HG03039 (cell line): Measurements from ENCODE around the gene MAPKAPK3.

Source experiments
- ATAC-seq: cut with Tn5 transposase; IDR thresholded peaks from one replicate; pipeline ENCODE4 v1.9.1; 2021; ENCODE audit warnings: mild to moderate bottlenecking, moderate library complexity; ENCODE audit not compliant: unreplicated experiment

Gene MAPKAPK3

DNA sequence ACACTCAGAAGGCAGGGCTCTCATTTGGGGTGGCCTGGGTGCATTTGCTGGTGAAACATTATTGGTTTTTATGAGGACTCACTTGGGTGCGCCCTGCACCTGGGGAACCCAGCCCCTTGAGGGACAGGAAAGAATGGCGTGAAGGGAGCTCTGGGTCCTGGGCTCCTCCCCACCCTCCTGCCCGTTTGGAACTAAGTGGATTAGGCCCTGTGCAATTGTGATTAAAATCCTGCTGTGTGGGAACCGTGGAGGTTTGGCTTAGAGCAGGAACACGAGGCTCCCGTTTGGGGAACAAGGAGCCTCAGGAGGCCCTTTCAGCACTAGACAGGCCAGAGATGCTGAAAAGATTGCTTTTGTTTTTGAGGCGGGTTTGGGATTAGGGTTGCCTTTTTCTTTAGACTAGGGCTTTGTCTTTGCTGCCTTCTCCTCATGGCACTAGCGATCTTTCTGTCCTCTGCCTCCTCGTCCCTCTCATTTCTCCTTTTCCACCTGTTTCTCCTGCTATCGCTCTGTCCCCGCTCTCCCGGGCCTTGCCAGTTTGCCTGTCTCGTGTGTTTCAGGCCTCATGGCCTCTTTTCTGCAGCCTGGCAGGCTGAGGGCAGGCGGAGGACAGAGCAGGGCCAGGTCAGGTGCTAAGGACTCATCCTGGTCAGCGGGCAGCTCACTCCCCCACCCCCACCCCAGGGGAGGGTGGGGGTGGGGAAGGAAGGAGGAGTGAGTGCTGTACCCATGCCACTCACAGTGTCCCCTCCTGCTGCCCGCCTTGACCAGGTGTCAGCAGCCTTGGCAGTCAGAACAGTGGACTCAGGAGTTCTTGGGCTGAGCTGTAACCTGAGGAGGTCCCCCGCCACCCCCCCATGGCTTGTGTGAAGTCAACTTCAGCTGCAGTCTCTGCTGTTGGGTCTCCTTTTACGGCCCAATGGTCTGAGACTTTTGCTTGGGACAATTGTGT, 8.6 kb downstream of the MAPKAPK3 start:
- ATAC-seq: no peak

DNA sequence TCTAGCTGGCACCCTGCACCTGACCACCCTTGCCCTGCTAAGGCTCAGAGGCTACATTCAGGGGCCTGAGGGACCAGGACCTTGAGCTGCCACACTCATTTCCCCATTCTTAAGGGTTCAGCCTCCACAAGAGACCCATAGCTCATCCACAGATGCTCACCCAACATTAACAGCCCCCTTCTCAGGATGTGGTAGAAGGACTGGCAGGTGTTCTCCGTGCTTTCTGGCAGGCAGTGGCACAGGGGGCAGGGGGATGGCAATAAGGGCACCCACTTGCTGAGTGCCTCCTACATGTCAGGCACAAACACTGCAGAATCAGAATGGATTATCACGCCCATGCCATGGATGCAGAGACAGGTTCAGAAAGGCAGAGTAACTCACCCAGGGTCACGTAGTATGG, 9.4 kb downstream of the MAPKAPK3 start:
- ATAC-seq: no peak

DNA sequence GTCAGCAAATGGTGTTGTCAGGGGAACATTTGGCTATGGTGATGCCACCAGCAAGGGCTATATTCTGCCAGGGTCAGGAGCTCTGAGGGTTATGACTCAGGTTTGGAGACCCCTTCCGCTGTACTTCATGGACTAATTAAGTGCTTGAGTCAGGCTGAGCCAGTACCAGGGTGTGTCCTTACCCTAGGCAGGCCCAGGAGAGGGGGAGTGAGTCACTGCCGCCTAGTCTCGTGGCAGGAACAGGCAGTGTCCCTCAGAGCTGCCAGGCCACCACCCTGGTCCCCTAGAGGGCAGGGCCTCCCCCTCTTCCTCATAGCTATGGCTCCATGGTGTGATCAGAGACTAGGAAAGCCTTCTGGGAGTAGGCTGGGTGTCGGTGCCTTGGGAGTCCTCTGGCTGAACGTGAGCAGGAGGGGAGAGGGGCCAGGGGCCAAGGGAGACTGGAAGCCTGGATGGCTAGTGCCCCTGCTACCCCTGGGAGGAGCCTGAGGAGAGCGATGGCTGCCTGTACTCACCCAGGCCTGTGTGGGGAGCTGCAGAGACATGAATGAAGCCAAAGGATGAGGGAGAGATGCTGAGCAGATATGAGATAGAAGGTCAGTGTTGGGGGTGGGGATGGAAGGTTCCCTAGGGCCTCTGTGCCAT, 10.6 kb downstream of the MAPKAPK3 start:
- ATAC-seq: no peak

DNA sequence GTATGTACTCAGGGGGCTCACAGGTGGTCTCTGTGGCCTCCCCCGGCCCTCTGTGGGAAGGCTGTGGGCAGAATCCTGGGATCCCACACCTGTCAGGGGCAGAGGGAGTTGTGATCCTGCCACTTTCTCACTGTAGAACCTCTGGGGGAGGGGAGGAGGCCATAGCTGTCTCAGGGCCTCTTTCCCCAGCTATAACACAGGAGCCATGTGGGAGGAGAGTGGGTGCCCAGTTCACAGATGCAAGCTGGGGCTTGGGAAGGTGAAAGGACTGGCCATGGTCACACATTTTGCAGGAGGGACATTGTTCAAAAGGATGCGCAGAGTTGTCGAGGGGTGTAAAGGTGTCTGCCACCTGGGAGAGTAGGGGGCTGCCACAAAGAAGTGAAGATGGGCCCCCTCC, 11.7 kb downstream of the MAPKAPK3 start:
- no peak for ATAC-seq

DNA sequence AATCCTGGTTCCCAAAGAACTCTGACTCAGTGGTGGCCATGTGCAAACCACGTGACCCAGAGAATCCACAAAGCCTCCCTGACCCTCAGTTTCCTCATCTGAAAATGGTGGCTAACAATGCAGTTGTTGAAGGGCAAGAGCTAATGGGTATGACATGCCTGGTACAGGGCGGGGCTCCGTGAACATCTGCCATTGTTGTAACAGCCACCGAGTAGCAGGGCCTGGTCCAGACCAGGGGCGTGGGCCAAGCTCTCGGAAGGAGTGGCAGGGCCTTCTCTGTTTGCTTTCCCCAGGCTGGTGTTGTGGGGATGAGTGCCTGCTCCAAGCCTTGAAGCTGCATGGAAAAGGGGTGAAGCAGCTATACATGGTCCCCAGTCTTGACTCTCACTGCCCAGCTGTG, 13.4 kb downstream of the MAPKAPK3 start:
- no peak for ATAC-seq

DNA sequence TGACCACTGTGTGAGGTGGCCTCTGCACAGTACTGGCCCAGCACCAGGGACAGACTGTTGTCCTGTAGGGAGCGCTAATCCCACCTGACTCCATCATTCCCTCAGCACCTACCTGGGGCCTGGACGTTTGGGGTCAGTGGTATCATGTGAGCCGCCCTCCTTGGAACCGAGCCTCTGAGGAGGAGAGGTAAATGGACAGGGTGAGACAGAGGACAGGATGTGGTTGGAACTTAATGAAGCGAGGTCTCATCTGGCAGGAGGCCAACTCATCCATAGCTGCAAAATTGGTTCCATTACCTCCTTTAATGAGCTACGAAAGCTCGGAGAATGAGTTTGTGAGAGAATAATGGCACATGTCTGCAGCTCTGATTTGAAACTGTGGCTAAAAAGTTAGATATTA, 13.9 kb downstream of the MAPKAPK3 start:
- ATAC-seq: no peak

DNA sequence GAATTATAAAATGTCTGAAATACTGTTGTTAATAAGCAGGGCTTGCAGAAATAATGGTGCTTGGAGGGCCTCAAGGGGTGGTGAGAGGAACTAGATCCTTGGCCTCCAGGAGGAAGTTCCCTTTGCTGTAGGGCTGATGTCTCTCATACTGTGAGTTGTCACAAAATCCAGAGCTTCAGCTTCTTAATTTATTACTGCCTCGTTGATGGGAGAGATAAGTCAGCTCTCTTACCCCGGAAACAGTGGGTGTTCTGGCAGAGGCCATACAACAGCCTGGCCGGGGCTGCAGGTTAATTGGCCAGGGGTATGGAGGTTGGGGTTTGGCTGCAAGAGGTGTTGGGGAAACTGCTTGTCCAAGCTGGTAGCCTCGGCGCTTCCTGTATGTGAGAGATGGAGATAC, 15.5 kb downstream of the MAPKAPK3 start:
- ATAC-seq: no peak

DNA sequence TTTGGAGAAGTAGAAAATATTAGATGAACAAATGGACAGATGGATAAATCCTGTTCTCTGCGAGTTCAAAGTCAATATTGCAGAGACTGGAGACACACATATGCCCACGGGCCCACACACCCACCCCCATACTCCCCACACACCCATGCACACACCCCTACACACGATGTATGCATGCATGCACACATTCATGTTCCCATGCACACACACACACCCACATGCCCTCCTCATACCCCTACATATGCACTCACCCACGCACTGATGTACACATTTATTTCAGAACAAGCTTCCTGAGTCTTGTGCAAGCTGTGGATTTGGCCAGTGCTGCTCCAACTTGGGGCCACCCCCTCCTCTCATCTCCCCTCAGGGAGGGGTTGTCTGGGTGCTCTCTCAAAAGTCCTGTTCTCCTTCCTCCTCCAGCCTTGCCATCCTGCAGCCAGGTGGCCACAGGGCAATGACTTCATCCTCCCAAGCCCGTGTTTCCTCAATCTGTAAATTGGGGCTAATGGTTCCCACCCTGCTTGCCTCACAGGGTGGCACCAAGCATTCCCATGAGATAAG, 16.4 kb downstream of the MAPKAPK3 start:
- no peak for ATAC-seq

DNA sequence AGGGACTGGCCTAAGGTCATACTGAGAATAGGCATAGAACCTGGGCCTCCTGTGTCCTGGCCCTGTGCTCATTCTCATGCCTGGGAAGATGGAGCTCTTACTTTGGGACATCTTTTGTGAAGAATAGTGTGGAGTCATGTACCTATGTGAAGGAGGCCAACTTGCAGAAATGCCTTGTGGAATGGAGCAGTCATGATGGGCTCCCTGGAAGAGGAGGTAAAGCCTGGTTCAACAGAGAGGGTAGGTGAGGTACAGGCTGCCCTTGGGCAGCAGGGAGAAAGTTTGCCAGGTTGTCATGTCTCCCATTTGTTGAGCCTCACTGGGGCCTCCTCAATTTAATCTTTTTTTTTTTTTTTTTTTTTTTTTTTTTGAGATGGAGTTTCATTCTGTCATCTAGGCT, 18.1 kb downstream of the MAPKAPK3 start:
- ATAC-seq: no peak

DNA sequence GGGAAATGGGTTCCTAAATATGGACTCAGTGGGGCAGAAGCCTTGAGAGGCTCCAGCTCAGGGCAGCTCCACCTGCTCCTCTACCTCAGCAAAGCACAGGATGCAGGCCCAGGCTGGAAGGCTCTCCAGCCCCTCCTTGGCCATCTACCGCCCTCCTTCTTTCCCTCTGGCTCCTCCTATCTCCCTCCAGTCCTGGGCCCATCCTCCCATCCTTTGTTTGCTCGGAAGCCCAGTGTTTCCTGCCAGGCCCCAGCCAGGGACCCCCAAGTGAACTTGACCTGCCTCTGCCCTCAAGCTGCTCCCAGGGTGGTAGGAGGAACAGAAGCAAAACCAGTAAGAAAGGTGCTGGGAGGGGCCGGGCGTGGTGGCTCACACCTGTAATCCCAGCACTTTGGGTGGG, 20.1 kb downstream of the MAPKAPK3 start:
- no peak for ATAC-seq

DNA sequence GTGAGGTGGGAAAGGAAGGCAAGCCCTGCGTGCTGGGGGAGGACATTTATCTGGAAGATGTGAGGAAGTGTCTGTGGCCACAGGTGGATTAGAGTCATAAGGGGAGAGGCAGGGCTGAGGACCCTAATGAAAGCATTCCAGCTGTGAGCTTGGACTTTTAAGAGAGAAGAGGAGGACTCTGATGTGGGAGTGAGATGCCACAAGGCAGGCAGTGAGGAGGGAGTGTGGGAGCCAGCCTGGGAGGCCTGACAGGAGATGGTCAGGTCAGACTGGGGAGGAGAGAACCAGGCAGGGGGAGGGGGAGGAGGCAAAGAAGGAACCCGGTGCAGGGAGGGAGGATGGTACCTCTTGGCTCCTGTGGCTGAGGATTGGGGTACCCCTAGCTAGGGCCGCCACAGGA, 21.0 kb downstream of the MAPKAPK3 start:
- ATAC-seq: no peak

DNA sequence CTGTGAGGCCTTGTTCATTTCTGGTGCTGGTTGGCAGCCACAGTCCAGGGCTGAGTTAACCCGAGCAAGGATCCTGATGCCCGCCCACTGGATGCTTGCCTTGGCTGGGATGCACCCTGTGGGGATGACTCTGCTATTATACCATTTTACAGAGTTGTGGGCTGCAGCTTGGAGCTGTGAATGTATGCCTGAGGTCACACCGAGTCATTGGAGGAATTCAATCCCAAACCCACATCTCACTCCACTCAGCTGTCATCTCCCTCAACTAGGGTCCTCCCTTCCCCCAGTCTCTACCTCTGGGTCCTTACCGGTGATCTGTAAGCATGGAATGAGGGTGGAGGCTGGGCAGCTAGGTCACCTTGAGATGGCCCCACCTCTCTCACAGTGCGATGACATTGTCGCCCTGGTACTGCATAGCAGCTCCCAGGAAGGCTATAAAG, 22.1 kb downstream of the MAPKAPK3 start:
- ATAC-seq: no peak

DNA sequence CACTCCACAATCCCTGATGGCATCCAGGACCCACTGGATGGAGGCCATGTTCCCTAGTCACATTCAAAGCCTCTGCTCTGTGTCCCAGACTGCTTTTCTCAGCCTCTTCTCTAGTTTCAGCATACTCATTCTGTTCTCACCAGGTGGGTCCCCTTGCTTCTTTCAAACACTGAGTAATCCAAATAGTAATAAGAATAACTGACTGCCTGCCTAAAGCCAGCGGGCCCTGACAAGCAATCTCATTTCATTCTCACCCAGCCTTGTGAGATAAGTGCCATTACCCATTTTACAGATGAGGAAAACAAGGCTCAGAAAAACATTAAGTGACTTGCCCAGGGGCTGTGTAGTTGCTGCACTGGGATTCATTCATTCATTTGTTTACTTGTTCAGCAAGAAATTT, 25.4 kb downstream of the MAPKAPK3 start:
- ATAC-seq: no peak

DNA sequence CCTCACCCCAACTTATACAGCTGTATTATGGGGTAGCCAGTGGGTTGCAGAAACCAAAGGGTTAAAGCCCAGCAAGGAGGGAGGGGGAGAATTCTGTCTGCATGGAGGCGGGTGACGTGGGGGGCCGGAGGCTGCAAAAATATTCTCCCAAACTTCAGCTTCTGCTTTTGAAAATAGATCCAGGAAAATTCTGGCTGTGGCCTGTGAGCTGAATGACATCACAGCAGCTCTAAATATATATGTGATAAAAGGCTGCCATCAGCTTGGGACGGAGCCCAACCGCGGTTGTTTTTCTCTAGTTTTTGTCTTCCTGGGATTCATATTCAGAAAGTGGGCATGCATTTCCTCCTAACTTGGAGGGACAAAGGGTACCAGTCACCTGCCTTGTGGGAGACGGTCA, 27.6 kb downstream of the MAPKAPK3 start:
- ATAC-seq: no peak

DNA sequence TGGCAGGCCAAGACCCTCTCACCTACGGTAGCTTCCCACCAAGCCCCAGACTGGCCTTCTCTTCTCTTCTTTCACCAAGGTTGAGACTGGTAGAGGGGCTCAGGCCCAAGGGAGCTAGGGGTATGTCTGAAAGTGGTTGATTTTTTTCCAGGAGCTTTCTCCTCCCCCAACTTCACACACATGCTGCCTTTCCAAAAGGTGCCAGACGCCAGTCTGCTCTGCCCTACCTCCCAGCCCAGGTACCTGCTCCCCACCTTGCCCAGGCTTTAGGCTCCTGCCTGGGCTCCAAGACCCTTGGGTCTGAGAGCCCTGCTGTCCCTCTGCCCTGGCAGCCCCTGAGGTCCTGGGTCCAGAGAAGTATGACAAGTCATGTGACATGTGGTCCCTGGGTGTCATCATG, 28.4 kb downstream of the MAPKAPK3 start:
- ATAC-seq: no peak

DNA sequence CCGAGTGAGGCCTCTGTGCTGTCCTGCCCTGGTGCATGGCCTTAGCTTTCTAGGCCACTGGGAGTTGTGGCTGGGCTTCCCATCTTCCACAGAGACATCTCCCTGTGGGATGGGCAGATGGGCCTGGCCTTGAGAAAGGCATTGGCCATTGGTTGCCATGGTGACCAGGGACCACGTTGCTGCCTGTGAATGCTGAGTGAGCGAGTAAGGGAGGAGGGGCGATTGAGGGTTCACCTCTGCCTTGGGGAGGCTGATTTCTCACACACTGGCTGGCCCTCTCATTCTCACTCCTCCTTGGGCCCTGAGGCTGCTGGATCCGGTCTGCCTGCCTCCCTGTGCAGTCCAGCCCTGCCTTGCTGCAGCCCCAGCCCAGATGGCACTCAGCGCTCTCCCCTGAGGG, 31.4 kb downstream of the MAPKAPK3 start:
- no peak for ATAC-seq

DNA sequence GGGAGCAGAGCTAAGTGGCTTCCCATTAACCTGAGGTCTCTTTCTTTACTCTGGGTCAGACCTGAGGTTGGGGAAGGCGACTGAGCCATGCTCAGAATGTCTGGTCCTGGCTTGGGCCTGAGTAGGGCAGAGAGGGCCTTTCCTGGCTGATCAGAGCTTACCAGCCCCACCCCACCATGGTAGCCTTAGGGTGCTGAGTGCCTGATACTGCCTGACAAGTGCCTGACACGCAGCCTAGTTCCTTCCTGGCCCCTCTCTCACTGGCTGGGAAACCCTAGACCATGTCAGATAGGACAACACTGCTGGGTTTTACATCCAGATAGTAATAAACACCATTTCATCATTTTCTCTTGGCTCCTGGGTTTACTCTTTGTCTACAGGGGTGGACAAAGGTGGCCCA, 32.0 kb downstream of the MAPKAPK3 start:
- ATAC-seq: no peak

DNA sequence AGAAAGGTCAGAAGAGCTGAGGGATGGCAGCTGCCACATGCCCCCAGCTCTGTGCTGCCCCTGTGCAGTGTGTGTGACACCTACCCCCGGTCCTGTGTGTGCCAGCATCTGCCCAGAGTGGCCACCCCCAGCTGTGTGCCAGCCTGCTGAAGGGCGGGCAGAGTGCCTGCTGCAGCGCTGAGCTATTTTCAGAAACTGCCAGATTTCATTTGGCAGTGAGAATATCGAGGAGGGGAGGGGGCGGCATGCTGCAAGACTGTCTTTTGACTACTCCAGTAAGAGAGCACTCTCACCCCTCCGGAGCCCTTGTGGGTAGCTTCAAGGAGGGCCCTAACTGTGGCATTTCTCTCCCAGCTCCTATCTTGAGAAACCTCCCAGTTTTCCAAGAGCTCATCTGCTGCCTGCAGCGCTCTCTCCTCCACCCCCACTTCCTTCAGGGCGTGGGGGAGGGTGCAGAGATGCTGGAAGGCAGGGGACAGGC, 32.5 kb downstream of the MAPKAPK3 start:
- no peak for ATAC-seq

DNA sequence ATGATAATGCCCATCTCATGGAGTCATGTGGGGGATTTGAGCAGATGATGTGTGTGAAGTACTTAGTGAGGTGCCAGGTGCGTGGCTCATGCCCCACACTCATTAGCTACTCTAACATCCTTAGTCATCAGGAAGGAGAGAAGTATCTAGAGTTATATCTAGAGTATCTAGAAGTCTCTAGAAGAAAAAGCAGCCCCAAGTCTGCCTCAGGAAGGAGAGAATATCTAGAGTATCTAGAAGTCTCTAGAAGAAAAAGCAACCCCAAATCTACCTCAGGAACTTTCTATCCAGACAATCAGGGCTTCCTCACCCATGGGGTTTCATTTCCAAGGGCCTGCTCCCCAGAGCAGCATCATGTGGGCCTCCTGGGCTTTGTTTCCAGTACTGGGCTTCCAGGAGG, 33.1 kb downstream of the MAPKAPK3 start:
- no peak for ATAC-seq

DNA sequence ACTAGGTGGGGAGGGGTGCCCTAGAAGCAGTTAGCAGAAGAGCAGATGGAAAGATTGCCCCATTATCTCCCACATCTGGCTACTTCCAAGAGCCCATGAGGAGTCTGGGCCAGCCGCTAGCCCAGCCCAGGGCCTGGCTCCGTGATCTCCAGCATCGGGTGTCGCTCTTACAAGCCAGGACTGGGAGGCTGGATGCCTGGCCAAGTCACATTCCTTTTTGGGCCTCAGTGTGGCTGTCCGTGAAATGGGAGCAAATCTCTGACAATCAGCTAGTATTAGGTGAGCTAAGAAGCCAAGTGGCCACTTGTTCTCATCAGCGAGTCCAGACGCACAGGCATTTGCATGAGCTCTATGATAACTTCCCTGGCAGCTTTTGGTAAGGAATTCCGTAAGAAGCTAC, 34.5 kb downstream of the MAPKAPK3 start:
- ATAC-seq: no peak

DNA sequence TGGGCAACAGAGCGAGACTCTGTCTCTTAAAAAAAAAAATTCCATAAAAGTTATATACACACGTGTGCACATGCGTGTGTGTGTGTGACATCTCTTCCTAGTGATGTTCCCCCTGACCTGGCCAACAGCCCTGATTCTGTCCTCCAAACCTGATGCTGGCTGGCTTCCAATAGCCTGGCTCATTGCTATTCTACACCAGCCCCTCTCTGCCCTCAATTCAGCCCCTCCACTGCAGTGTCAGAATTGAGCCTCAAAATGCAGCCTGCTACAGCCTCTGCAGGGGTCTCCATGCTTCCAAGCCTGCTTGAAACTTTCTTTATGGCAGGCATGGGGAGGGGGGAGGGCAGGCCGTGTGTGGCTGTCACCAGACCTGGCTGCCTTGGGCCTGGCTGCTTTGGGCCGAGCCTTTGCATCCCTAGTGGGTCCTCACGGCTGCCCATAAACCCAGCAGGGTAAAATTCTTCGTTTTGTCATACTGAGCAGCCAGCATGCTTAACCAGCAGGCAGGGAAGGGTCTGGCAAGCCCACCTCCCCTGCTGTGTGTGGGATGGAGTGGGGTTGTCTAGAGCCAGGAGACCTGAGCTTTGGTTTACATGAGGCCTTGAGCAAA, 35.1 kb downstream of the MAPKAPK3 start:
- ATAC-seq: no peak
